Activated T-cell treated with anti-CD3 and anti-CD28 coated beads, Interleukin-2, amount 50 U/mL, for 72 hours (primary cell): Measurements from ENCODE around the gene CRYGN. TPM values are rescaled to one million over a fixed set of nuclear protein-coding genes. Genes with fewer than 3 reads are reported as not detected.
A peak's percentile ranks its signal among the peaks of the same experiment; 100 is the strongest.

ENCODE experiments used
- ATAC-seq, 2 donors: fragments of 150-1000 bp; cut with Tn5 transposase; replicated peaks in 1 of 2; 2 replicates each; pipeline ENCODE4 v1.10.0; 2021; ENCODE audit warnings: moderate library complexity in 2 of 2, mild to moderate bottlenecking in 1 of 2
- DNase-seq, 2 donors: peaks; one replicate each; pipeline ENCODE4 v3.0.0; 2021 to 2022; ENCODE audit warnings: mixed read lengths in 1 of 2
- H3K27ac Mint-ChIP-seq: one replicate; pipeline ENCODE4 v1.8.0; 2022; ENCODE audit warnings: mild to moderate bottlenecking, moderate library complexity, mixed read lengths
- H3K27me3 Mint-ChIP-seq: one replicate; pipeline ENCODE4 v1.8.0; 2022; ENCODE audit warnings: low read depth, mixed read lengths
- H3K36me3 Mint-ChIP-seq, 2 donors: one replicate each; pipeline ENCODE4 v1.8.0; 2022; ENCODE audit warnings: mixed read lengths in 2 of 2, mild to moderate bottlenecking in 1 of 2; ENCODE audit not compliant: insufficient read depth in 2 of 2
- H3K4me1 Mint-ChIP-seq: one replicate; pipeline ENCODE4 v1.8.0; 2022; ENCODE audit warnings: low read depth, mixed read lengths
- H3K4me3 Mint-ChIP-seq, 2 donors: one replicate each; pipeline ENCODE4 v1.8.0; 2022; ENCODE audit warnings: mild to moderate bottlenecking in 2 of 2, mixed read lengths in 2 of 2, moderate library complexity in 2 of 2
- H3K9me3 Mint-ChIP-seq, 2 donors: one replicate each; pipeline ENCODE4 v1.8.0; 2022; ENCODE audit warnings: mixed read lengths in 2 of 2
- total RNA-seq, 2 donors: library from RNA; stranded (reverse); gene quantifications; one replicate each; pipeline ENCODE4 v1.2.3, GENCODE V29; 2022

Gene CRYGN
- total RNA-seq, 2 donors from 2014 or later: 0.35 to 0.53 TPM

DNA sequence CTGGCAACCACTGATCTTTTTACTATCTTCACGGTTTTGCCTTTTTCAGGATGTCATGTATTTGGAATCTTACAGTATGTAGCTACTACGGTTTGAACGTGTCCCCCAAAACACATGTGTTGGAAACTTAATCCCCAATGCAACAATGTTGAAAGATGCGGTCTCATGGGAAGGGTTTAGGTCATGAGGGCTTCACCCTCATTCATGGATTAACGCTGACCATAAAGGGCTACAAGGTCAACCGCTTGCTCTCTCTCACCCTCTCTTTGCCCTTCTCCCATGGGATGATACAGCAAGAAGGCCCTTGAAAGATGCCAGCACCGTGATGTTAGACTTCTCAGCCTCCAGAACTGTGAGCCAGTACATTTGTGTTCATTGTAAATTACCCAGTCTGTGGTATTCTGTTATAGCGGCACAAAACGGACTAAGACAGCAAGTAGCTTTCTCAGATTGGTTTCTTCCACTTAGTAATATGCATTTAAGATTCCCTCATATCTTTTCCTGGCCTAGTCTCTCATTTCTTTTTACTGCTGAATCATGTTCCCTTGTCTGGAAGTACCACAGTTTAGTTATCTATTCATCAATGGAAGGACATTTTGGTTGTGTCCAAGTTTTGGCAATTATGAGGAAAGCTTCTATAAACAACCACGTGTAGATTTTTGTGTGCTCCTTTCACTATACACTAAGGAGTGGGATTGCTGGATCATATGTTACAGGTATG, 3.0 kb upstream of the CRYGN start:
- H3K27ac Mint-ChIP-seq: no peak overlapping the region

DNA sequence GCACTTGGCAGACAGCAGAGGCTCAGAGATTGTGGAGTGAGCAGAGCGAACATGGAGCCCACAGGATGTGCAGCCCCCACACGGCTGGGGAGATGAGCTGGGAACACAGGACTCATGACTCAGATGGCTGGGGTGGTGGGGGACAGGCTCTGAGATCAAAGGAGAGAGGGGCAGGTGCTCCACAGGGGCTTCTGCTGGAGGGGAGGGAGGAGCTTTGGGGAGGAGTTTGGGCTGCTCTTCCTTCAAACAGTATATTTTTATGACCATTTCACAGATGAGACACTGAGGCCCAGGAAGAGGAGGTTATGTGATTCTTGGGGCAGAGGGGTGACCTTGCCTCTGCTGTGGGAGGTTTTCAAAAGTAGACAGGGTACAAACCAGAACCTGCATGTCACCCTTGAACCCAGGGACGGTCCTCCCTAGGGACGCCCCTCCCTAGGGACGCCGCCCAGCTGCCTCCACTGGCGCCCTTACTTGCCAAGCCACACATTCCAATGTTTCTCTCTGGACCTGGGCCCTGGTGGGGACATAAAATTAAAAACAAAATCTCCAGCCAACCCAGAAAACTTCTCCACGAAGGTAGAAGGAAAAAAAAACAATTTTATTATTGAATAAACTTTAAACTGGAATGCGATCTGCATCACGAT, 981 bp upstream of the CRYGN start:
- H3K27me3 Mint-ChIP-seq: no peaks in the 10 kb centered on the region
- peak overlapping the region; percentile 26 for H3K27ac Mint-ChIP-seq
- H3K4me3 Mint-ChIP-seq: peak overlapping the region; percentile 56 to 89
- H3K36me3 Mint-ChIP-seq: no peaks in the 10 kb centered on the region
- DNase-seq (peak in 1 of 2 donors; percentile 49), ATAC-seq (peak; percentile 43 to 46)
- H3K4me1 Mint-ChIP-seq: peaks cover 63% of the 10 kb centered on the region
- H3K9me3 Mint-ChIP-seq: no peaks in the 10 kb centered on the region

More for the DNA sequence above, 3.0 kb upstream of the CRYGN start:
- Mint-ChIP-seq H3K9me3 (no peaks in the 10 kb centered on the region), H3K27me3 (no peaks in the 10 kb centered on the region), H3K36me3 (no peaks in the 10 kb centered on the region), H3K4me3 (no peak overlapping the region), H3K4me1 (peaks cover 70% of the 10 kb centered on the region)
- DNase-seq (no peak), ATAC-seq (no peak)

DNA sequence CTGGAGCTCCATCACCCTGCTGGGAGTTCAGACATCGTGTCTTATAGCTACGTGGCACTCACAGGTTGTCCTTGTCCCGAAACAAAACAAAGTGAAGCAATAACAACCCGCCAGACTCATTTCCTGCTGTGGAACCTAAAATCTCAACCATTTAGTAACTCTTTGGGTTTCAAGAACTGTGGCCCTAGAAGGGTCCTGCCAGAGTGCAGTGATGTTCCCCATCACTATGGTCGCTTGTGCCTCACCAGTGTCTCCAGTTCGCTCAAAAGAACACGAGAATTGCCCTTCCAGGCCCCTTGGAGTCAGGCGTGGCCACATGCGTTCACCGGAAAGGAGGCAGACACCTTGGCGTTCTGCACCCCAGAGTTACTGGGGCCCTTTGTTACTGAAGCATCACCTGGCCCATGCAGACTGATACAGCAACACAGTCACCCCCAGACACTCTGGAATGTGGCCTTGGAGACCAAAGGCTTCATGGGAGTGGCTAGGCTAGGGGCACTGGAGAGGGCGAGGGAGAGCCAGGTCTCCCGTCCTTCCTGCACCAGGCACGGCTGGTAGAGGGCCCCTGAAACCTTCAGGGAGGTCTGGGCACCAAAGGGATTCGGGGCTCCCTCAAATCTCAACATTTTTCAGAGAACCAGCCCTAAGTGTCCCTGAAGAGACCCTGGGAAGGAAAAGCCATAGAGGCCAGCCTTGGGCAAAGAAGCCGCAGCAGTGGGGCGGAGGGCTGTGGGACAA, 908 bp downstream of the CRYGN start:
- no peaks in the 10 kb centered on the region for H3K27me3 Mint-ChIP-seq
- H3K27ac Mint-ChIP-seq: no peak overlapping the region
- H3K4me1 Mint-ChIP-seq: peaks cover 47% of the 10 kb centered on the region
- no peaks in the 10 kb centered on the region for H3K36me3 Mint-ChIP-seq
- peak overlapping the region; percentile 56 to 89 for H3K4me3 Mint-ChIP-seq
- no peak for ATAC-seq
- no peaks in the 10 kb centered on the region for H3K9me3 Mint-ChIP-seq
- DNase-seq: no peak

DNA sequence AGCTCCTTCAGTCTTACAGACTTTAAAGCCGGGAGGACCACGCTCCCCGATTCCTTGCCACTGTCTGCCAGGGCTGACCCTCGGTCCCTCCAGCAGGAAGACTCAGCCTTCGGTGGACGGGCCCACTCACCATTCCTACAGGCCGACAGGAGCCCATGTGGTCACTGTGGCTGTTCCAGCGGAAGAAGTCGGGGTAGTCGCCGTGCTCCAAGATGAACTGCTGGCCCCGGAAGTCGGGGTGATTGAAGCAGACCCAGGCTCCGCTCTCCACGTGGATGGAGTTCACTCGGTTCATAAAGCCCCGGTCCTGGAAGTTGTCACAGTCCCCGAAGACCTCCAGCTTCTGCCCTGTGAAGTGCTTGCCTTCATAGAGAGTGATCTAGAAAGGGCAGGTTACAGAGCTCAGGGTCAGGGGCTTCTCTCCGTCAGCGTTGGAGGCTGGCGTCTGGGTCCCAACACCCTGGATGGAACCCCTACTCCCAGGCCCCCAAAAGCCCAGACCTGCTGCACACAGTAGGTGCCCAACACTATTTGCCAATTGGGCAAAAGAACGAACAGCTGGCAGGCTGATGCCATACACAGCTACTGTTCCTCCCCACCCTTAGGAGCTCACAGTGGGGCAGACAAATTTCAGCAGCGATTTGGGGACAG, 1.9 kb downstream of the CRYGN start:
- H3K36me3 Mint-ChIP-seq: no peaks in the 10 kb centered on the region
- H3K27me3 Mint-ChIP-seq: no peaks in the 10 kb centered on the region

DNA sequence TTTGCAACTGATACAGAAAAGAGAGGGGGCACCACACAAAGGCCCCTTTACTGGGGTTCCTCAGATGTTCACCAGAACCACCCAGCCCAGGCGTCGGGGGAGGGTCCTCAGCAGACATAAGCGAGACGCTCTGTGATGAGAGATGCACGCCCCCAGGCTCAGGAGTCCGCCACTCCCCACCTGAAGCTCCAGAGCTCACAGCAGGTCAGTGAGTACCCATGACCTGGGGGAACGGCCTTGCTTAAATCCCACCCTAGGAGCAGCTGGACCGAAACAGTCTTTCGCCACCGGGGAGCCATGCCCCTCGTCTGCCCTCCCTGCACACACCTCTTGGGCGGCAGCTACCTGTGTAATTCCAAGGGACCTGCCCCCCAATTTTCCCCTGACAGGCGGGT, 2.8 kb downstream of the CRYGN start:
- H3K9me3 Mint-ChIP-seq: no peaks in the 10 kb centered on the region
- no peaks in the 10 kb centered on the region for H3K36me3 Mint-ChIP-seq
- ATAC-seq (no peak), DNase-seq (no peak)
- H3K4me1 Mint-ChIP-seq: peaks cover 52% of the 10 kb centered on the region
- no peak overlapping the region for H3K27ac Mint-ChIP-seq
- H3K27me3 Mint-ChIP-seq: no peaks in the 10 kb centered on the region
- H3K4me3 Mint-ChIP-seq: no peak overlapping the region

More for the DNA sequence above, 1.9 kb downstream of the CRYGN start:
- Mint-ChIP-seq H3K4me1 (peaks cover 51% of the 10 kb centered on the region), H3K9me3 (no peaks in the 10 kb centered on the region), H3K4me3 (no peak overlapping the region), H3K27ac (no peak overlapping the region)
- DNase-seq: no peak
- ATAC-seq: no peak

DNA sequence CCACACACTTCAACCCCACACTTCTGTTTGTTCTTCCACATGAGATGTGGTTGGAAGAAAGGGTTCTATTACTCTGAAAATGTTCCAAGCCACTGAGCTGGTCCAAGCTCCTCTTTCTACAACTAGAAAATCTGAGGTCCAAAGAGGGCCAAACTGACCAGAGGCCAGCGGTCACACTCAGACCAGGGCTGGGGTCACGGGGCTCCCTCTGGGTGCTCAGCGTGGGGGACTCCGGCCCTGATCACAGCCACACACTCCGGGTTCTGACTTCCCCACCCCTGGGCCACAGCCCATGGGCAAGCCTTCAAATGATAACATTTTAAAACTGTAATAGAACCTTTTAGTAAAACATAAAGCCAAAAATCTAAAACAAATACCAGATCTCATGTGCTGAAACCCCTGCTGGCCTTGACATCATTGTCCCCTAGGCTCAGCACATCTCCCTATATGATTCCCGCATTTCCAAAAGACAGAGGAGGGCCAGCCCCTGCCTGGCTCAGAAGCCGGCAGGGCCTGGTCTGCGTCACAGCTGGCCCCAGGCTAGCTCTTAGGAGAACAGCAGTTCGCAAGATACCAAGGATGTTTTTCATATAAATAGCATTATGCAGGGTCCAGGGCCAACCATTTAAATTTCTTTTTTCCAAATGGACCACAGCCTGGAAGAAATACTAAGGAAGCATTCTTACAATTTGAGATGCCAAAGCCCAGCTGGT, 3.3 kb downstream of the CRYGN start:
- DNase-seq (no peak), ATAC-seq (no peak)
- Mint-ChIP-seq H3K9me3 (no peaks in the 10 kb centered on the region), H3K36me3 (no peaks in the 10 kb centered on the region), H3K4me3 (no peak overlapping the region), H3K27ac (no peak overlapping the region), H3K27me3 (no peaks in the 10 kb centered on the region), H3K4me1 (peaks cover 47% of the 10 kb centered on the region)

DNA sequence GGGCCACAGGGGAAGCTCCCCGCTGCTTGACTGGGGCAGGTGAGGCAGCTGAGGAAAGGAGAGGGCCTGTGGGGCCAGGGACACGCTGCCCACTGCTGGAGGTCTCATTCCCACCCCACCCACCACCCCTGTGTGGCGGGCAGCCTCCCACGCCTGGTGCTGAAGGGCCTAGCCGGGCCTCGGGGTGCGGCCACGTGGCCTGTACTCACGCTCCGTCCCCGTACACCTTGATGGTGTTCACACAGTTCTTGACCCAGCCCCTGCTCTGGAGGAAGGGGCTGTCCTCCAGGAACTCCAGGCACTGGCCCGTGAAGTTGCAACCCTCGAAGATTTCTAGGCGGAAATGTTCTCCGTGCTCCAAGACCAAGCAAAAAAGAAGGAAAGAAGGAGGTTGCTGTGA, 4.0 kb downstream of the CRYGN start:
- Mint-ChIP-seq H3K27ac (no peak overlapping the region), H3K4me1 (peaks cover 45% of the 10 kb centered on the region), H3K36me3 (no peaks in the 10 kb centered on the region), H3K9me3 (no peaks in the 10 kb centered on the region), H3K27me3 (no peaks in the 10 kb centered on the region), H3K4me3 (no peak overlapping the region)
- no peak for ATAC-seq
- no peak for DNase-seq

DNA sequence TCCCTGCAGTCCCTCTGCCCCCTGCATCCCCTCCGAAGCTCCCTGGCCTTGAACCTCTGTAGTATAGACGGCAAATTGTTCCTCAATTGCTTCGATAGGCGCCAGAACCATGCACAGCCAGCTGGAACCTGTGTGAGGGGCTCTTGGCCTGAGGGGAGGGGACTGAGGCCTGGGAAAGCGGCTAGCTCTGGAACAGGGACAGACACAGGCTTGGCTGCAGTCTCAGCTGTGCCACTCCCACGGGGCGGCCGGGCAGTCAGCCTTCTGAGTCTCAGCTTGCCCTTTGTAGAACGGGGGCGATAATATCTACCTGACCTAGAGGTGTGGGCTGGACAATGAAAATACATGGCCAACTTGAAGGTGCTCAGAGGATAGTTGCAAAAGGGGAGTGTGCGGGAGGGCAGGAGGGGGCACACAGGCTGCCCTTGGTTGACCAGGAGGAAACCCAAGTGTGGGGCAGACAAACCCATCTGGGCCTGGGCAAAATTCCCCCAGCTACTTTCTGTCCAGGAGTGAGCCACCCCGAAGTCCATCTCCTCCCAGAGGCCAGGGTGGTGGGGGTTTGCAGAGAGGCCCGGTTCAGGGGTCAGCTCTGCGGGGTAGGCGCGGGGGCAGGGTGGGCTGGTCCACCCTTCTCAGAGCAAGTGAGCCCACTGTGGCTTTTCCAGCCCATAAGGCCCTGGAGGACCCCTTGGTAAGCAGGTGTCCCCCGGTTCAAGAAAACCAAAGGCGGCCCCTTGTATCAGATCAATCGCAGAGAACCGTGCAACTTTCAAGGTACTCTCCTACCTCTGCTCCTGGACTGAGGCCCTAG, 4.6 kb downstream of the CRYGN start:
- Mint-ChIP-seq H3K4me1 (peaks cover 42% of the 10 kb centered on the region), H3K27me3 (no peaks in the 10 kb centered on the region), H3K36me3 (no peaks in the 10 kb centered on the region), H3K4me3 (no peak overlapping the region), H3K27ac (no peak overlapping the region), H3K9me3 (no peaks in the 10 kb centered on the region)
- DNase-seq (no peak), ATAC-seq (no peak)

DNA sequence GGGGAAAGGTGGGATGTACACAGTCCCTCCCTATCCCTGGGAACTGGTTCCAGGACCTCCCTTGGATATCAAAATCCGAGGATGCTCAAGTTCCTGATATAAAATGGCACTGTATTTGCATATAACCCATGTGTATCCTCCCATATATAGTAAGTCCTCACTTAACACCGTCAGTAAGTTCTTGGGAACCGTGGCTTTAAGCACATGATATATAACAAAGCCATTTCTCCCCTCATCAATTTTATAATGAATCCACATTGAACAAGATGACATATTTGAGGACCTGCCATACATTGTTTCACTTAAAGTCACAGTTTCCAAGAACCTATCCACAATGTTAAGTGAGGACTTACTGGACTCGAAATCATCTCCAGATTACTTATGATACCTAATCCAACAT, 5.4 kb downstream of the CRYGN start:
- DNase-seq (no peak), ATAC-seq (no peak)
- H3K4me3 Mint-ChIP-seq: no peak overlapping the region
- H3K27me3 Mint-ChIP-seq: no peaks in the 10 kb centered on the region
- H3K36me3 Mint-ChIP-seq: no peaks in the 10 kb centered on the region
- no peak overlapping the region for H3K27ac Mint-ChIP-seq
- no peaks in the 10 kb centered on the region for H3K9me3 Mint-ChIP-seq
- peaks cover 43% of the 10 kb centered on the region for H3K4me1 Mint-ChIP-seq

DNA sequence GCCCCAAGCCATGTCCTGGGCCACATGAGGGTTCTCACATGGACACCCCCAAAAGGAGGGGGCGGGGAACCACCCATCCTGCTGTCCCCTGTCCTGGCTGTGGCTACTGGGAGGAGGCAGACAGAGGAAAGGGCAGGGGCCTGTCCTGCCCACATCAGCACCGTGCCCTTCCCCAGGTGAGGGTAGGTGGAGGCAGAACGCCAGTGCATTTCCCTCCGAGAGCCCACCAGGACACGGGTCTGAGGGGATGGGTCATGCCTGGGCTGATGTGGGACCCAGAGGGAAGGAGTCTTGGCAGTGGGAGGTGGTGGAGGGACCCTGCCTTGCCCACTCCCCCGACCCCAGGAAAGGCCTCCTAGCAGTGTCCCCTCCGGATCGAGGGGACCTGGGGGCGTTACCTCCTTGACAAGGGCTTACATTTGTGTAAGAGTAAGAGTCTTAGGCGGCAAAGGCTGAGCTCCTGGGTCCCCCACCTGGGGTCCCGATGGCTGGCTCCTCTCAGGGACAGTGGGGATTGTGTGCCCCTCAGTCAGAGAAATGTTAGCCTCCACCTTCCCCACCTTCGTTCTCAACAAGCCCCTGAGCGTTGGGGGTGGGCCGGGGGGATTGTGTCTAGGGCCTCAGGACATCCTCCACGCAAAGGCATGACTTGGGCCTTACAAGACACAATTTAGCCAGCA, 6.1 kb downstream of the CRYGN start:
- H3K4me1 Mint-ChIP-seq: peaks cover 43% of the 10 kb centered on the region
- H3K9me3 Mint-ChIP-seq: no peaks in the 10 kb centered on the region
- ATAC-seq (no peak), DNase-seq (no peak)
- no peaks in the 10 kb centered on the region for H3K36me3 Mint-ChIP-seq
- no peaks in the 10 kb centered on the region for H3K27me3 Mint-ChIP-seq
- H3K27ac Mint-ChIP-seq: no peak overlapping the region
- H3K4me3 Mint-ChIP-seq: peak overlapping the region in 1 of 2 donors; percentile 81

DNA sequence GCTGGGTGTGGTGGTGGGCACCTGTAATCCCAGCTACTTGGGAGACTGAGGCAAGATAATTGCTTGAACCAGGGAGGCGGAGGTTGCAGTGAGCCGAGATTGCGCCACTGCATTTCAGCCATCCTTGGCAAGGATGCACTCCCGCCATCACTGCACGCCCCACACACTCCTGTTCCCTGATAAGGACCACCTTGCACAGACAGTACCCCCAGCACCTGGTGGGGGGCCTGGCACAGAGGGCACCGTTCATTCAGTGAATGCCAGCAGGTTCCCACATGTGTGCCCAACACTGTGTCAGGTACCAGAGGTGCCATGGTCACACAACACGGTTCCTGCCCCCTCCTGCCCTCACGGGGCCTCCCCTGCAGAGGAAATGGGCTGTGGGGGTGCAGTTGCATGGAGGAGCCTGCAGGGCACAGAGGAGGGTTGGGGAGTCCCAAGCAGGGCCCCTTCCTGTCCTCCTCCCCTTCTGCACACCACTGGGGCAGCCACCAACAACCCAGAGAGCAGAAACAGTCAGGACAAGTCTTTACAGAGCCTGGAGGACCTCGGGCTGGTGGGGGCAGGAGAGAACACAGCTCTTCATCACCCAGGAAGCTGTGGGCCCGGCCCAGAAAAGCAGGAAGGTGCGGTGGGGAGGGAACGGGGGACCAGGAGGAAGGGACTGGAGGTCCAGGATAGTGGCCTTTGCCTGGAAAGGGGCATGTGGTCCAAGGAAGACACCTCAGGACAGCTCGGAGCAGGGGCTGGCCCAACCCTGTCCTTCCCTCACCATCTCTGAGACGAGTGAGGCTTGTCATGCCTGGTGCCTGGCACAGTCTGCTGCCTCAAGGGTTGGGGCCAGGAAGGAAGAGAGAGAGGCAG, 7.1 kb downstream of the CRYGN start:
- no peaks in the 10 kb centered on the region for H3K36me3 Mint-ChIP-seq
- no peaks in the 10 kb centered on the region for H3K27me3 Mint-ChIP-seq
- DNase-seq: peak; percentile 80 to 86
- peak; percentile 92 for ATAC-seq
- no peaks in the 10 kb centered on the region for H3K9me3 Mint-ChIP-seq
- peak overlapping the region; percentile 76 for H3K27ac Mint-ChIP-seq
- H3K4me3 Mint-ChIP-seq: peak overlapping the region; percentile 69 to 81
- H3K4me1 Mint-ChIP-seq: peaks cover 47% of the 10 kb centered on the region
